PC-9 (cell line): ENCODE measurements around the gene SBDS.
"Not testable (repeated sequence)": the region's sequence is repeated elsewhere in the genome, so short reads cannot be mapped to it uniquely, and the experiment has no call there.

ENCODE experiments used
- EZH2 ChIP-seq: fragments of 200-600 bp; sonication (generic); IDR thresholded peaks from 2 replicates; pipeline ENCODE4 v1.8.0; 2017; ENCODE audit warnings: antibody characterized with exemption, low read depth
- TF ChIP-seq, protein P1 (sequence below): fragments of 200-600 bp; sonication (generic); conservative IDR thresholded peaks from 2 replicates; pipeline ENCODE4 v1.6.1; 2017; ENCODE audit warnings: mixed run types, antibody characterized with exemption, mild to moderate bottlenecking, moderate library complexity

DNA sequence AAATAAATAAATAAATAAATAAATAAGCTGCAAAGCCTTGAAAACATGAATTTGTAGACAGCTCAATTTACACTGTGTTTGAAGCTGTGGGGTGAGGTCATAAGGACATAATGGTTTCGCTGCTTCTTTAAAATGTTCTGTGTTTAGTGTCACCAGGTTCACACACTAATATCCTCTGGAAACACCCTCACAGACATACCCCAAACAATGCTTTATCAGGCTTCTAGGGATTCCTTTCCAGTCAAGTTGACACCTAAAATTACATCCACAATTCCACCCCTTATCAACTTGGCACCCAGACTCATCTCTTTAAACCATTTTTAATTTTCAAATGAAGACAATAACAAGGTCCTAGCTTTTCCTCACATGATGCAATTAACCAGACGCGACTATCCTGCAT, 5.8 kb downstream of the SBDS start:
- TF ChIP-seq, protein P1, sequence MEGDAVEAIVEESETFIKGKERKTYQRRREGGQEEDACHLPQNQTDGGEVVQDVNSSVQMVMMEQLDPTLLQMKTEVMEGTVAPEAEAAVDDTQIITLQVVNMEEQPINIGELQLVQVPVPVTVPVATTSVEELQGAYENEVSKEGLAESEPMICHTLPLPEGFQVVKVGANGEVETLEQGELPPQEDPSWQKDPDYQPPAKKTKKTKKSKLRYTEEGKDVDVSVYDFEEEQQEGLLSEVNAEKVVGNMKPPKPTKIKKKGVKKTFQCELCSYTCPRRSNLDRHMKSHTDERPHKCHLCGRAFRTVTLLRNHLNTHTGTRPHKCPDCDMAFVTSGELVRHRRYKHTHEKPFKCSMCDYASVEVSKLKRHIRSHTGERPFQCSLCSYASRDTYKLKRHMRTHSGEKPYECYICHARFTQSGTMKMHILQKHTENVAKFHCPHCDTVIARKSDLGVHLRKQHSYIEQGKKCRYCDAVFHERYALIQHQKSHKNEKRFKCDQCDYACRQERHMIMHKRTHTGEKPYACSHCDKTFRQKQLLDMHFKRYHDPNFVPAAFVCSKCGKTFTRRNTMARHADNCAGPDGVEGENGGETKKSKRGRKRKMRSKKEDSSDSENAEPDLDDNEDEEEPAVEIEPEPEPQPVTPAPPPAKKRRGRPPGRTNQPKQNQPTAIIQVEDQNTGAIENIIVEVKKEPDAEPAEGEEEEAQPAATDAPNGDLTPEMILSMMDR, result not testable (repeated sequence)
- not testable (repeated sequence) for TF ChIP-seq EZH2
